HepG2 (cell line): ENCODE results near the gene NAMPT.

Experiments used
- CREB1 ChIP-seq, 2 experiments: fragments of 450-650 bp in 1 of 2; IDR thresholded peaks; 2 replicates each; pipeline ENCODE4 v1.6.1; 2016 to 2017; ENCODE audit warnings: control low read depth in 1 of 2, mild to moderate bottlenecking in 1 of 2, missing compliant biosample characterization in 1 of 2, missing genetic modification characterization in 1 of 2
- CTCF ChIP-seq: sonication (generic); formaldehyde crosslinking; IDR thresholded peaks from 2 replicates; pipeline ENCODE4 v1.5.0; 2020; ENCODE audit warnings: mild to moderate bottlenecking, missing genetic modification reagents, moderate library complexity
- EZH2 ChIP-seq: conservative IDR thresholded peaks from 2 replicates; pipeline ENCODE4 v1.6.1; 2012; ENCODE audit warnings: mild to moderate bottlenecking, low read depth, low read length, moderate library complexity
- FOXO4 ChIP-seq: sonication (generic); formaldehyde crosslinking; conservative IDR thresholded peaks from 2 replicates; pipeline ENCODE4 v1.8.1; 2023; ENCODE audit warnings: missing genetic modification reagents
- HOXA3 ChIP-seq: sonication (generic); formaldehyde crosslinking; IDR thresholded peaks from 2 replicates; pipeline ENCODE4 v1.5.0; 2020; ENCODE audit warnings: missing genetic modification reagents
- NR2F6 ChIP-seq, 2 experiments: IDR thresholded peaks; 2 replicates each; pipeline ENCODE4 v1.6.1; 2016; ENCODE audit warnings: antibody characterized with exemption in 1 of 2, mild to moderate bottlenecking in 1 of 2
- POLR2AphosphoS5 ChIP-seq: IDR thresholded peaks from 2 replicates; pipeline ENCODE4 v1.6.1; 2012; ENCODE audit warnings: low read depth, low read length
- ZBTB3 ChIP-seq: sonication (generic); formaldehyde crosslinking; IDR thresholded peaks from 2 replicates; pipeline ENCODE4 v1.4.0; 2020; ENCODE audit warnings: low read depth, mild to moderate bottlenecking, moderate library complexity, missing genetic modification reagents, borderline replicate concordance
- ZNF530 ChIP-seq: sonication (generic); formaldehyde crosslinking; IDR thresholded peaks from 2 replicates; pipeline ENCODE4 v1.5.0; 2020; ENCODE audit warnings: low read depth, mild to moderate bottlenecking, missing genetic modification reagents
- ZNF747 ChIP-seq: sonication (generic); formaldehyde crosslinking; IDR thresholded peaks from 2 replicates; pipeline ENCODE4 v1.8.1; 2023; ENCODE audit warnings: missing genetic modification reagents, mild to moderate bottlenecking, borderline replicate concordance
- ZSCAN20 ChIP-seq: sonication (generic); formaldehyde crosslinking; IDR thresholded peaks from 2 replicates; pipeline ENCODE4 v1.4.0; 2020; ENCODE audit warnings: missing genetic modification reagents, mild to moderate bottlenecking, borderline replicate concordance

DNA sequence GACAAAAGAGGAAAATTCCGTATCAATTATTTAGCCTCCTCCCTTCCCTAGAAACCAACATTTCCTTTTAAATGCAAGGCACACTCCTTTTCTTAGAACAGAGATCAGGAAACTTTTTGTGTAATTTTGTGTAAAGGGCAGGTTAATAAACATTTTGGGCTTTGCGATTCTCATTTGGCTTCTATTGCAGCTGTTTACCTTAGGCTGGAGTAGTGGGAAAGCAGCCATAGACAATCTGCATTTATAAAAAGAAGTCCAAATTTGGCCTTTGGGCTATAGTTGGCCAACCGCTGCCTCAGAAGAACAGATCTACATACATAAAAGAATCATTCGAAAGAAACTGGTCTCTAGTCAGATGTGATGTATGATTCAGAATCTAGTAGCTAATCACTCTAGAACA lies 35.3 kb downstream of the NAMPT start:
- no peak for TF ChIP-seq HOXA3 (CRISPR knock-in tag)
- no peak for TF ChIP-seq ZNF530 (CRISPR knock-in tag)
- TF ChIP-seq ZBTB3 (CRISPR knock-in tag) = no peak
- no peak for TF ChIP-seq EZH2
- TF ChIP-seq CTCF (CRISPR knock-in tag) = no peak
- TF ChIP-seq FOXO4 (CRISPR knock-in tag) = no peak
- TF ChIP-seq ZNF747 (CRISPR knock-in tag) = no peak
- no peak for TF ChIP-seq CREB1 (IDR thresholded peaks at IDR 0.05)
- TF ChIP-seq CREB1 (CRISPR knock-in tag; IDR thresholded peaks at IDR 0.05) = no peak
- no peak for TF ChIP-seq NR2F6 (IDR thresholded peaks at IDR 0.05)
- no peak for TF ChIP-seq NR2F6 (CRISPR knock-in tag; IDR thresholded peaks at IDR 0.05)
- TF ChIP-seq POLR2AphosphoS5 = no peak
- TF ChIP-seq ZSCAN20 = no peak
